ENCODE data around the gene TBC1D10B.
"Not testable (repeated sequence)": the region's sequence is repeated elsewhere in the genome, so short reads cannot be mapped to it uniquely, and the experiment has no call there.

Gene TBC1D10B

GRCh38 chr16:30352488-30353401 lies 17.5 kb downstream of the TBC1D10B start:
- H3K4me3 ChIP-seq (ENCODE audit: low read length): no peak overlapping the region
- no peak for DNase-seq (ENCODE audit: low read depth, low spot score)
- peaks cover 25% of the 10 kb centered on the region for H3K36me3 ChIP-seq (ENCODE audit: control insufficient read depth, insufficient read depth, low read length)
- no peaks in the 10 kb centered on the region for H3K9me3 ChIP-seq (ENCODE audit: control insufficient read depth, insufficient read depth, low read length)
- no CpG with 5 or more reads among the region's 14 CpGs for WGBS (ENCODE audit: insufficient coverage, insufficient read length)
- H3K4me1 ChIP-seq (ENCODE audit: control insufficient read depth, insufficient read depth, low read length): no peaks in the 10 kb centered on the region
- H3K27ac ChIP-seq (ENCODE audit: low read length): no peak overlapping the region
- no peaks in the 10 kb centered on the region for H3K27me3 ChIP-seq (ENCODE audit: control insufficient read depth, insufficient read depth, low read length)

GRCh38 chr16:30351586-30352419 lies 18.5 kb downstream of the TBC1D10B start:
- H3K27ac ChIP-seq (ENCODE audit: low read length): no peak overlapping the region
- WGBS (ENCODE audit: insufficient coverage, insufficient read length): no CpG with 5 or more reads among the region's 11 CpGs

DNA sequence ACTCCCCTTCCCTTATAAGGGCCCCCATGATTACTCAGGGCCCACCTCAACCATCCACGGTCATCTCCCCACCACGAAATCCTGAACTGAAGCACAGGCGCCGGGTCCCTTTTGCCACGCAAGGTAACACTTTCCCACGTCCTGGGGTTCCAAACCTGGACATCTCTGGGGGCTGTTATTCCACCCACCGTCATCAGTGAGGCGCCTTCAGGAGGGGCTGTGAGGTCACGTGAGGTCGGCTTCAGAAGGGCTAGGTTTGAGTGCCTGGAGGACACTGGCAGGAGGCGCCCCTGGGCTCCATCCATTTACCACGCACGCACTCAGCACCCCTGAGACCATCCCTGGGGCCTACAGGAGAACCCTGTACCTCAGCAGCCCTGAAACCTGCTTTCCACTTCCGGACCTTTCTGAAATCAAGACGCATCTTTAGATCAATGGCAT lies 19.3 kb downstream of the TBC1D10B start:
- DNase-seq (ENCODE audit: low read depth, low spot score): no peak
- H3K4me1 ChIP-seq (ENCODE audit: control insufficient read depth, insufficient read depth, low read length): no peaks in the 10 kb centered on the region
- no peak overlapping the region for H3K27ac ChIP-seq (ENCODE audit: low read length)
- no peak overlapping the region for H3K4me3 ChIP-seq (ENCODE audit: low read length)
- no peaks in the 10 kb centered on the region for H3K27me3 ChIP-seq (ENCODE audit: control insufficient read depth, insufficient read depth, low read length)
- no CpG with 5 or more reads among the region's 15 CpGs for WGBS (ENCODE audit: insufficient coverage, insufficient read length)
- H3K9me3 ChIP-seq (ENCODE audit: control insufficient read depth, insufficient read depth, low read length): no peaks in the 10 kb centered on the region
- peaks cover 22% of the 10 kb centered on the region for H3K36me3 ChIP-seq (ENCODE audit: control insufficient read depth, insufficient read depth, low read length)

More at GRCh38 chr16:30351586-30352419, 18.5 kb downstream of the TBC1D10B start:
- no peaks in the 10 kb centered on the region for H3K4me1 ChIP-seq (ENCODE audit: control insufficient read depth, insufficient read depth, low read length)
- peaks cover 22% of the 10 kb centered on the region for H3K36me3 ChIP-seq (ENCODE audit: control insufficient read depth, insufficient read depth, low read length)
- no peak overlapping the region for H3K4me3 ChIP-seq (ENCODE audit: low read length)
- H3K27me3 ChIP-seq (ENCODE audit: control insufficient read depth, insufficient read depth, low read length): no peaks in the 10 kb centered on the region
- no peak for DNase-seq (ENCODE audit: low read depth, low spot score)
- no peaks in the 10 kb centered on the region for H3K9me3 ChIP-seq (ENCODE audit: control insufficient read depth, insufficient read depth, low read length)

GRCh38 chr16:30350134-30350871 lies 20.0 kb downstream of the TBC1D10B start:
- Histone ChIP-seq H3K9me3 (ENCODE audit: control insufficient read depth, insufficient read depth, low read length) (no peaks in the 10 kb centered on the region), H3K27me3 (ENCODE audit: control insufficient read depth, insufficient read depth, low read length) (no peaks in the 10 kb centered on the region), H3K27ac (ENCODE audit: low read length) (no peak overlapping the region), H3K4me1 (ENCODE audit: control insufficient read depth, insufficient read depth, low read length) (no peaks in the 10 kb centered on the region), H3K36me3 (ENCODE audit: control insufficient read depth, insufficient read depth, low read length) (peaks cover 22% of the 10 kb centered on the region), H3K4me3 (ENCODE audit: low read length) (no peak overlapping the region)
- DNase-seq (ENCODE audit: low read depth, low spot score): no peak
- WGBS (ENCODE audit: insufficient coverage, insufficient read length): no CpG with 5 or more reads among the region's 3 CpGs

- no peak overlapping the region for H3K4me3 ChIP-seq (ENCODE audit: low read length)
- H3K27me3 ChIP-seq (ENCODE audit: control insufficient read depth, insufficient read depth, low read length): no peaks in the 10 kb centered on the region
- no CpG with 5 or more reads among the region's 3 CpGs for WGBS (ENCODE audit: insufficient coverage, insufficient read length)
- no peak overlapping the region for H3K27ac ChIP-seq (ENCODE audit: low read length)
- no peaks in the 10 kb centered on the region for H3K9me3 ChIP-seq (ENCODE audit: control insufficient read depth, insufficient read depth, low read length)
- peaks cover 22% of the 10 kb centered on the region for H3K36me3 ChIP-seq (ENCODE audit: control insufficient read depth, insufficient read depth, low read length)
- DNase-seq (ENCODE audit: low read depth, low spot score): no peak
- no peaks in the 10 kb centered on the region for H3K4me1 ChIP-seq (ENCODE audit: control insufficient read depth, insufficient read depth, low read length)
Measured at GRCh38 chr16:30349675-30350074, 20.6 kb downstream of the TBC1D10B start.

DNA sequence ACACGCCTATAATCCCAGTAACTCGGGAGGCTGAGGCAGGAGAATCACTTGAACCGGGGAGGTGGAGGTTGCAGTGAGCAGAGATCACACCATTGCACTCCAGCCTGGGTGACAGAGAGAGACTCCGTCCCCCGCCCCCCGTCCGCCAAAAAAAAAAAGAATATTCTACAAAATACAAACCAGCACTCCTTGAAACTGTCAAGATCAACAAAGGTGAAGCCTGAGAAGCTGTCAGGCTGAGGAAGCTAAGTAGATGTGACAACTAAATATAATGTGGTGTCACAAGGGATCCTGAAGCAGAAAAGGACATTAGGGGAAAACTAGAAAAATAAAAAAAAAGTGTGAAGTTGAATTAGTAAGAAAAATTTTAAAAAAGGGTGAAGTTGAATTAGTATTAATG lies 21.4 kb downstream of the TBC1D10B start:
- Histone ChIP-seq H3K27me3 (ENCODE audit: control insufficient read depth, insufficient read depth, low read length) (no peaks in the 10 kb centered on the region), H3K4me3 (ENCODE audit: low read length) (no peak overlapping the region), H3K27ac (ENCODE audit: low read length) (no peak overlapping the region), H3K9me3 (ENCODE audit: control insufficient read depth, insufficient read depth, low read length) (no peaks in the 10 kb centered on the region), H3K4me1 (ENCODE audit: control insufficient read depth, insufficient read depth, low read length) (no peaks in the 10 kb centered on the region), H3K36me3 (ENCODE audit: control insufficient read depth, insufficient read depth, low read length) (peaks cover 22% of the 10 kb centered on the region)
- DNase-seq (ENCODE audit: low read depth, low spot score): no peak
- no CpG with 5 or more reads among the region's 7 CpGs for WGBS (ENCODE audit: insufficient coverage, insufficient read length)

DNA sequence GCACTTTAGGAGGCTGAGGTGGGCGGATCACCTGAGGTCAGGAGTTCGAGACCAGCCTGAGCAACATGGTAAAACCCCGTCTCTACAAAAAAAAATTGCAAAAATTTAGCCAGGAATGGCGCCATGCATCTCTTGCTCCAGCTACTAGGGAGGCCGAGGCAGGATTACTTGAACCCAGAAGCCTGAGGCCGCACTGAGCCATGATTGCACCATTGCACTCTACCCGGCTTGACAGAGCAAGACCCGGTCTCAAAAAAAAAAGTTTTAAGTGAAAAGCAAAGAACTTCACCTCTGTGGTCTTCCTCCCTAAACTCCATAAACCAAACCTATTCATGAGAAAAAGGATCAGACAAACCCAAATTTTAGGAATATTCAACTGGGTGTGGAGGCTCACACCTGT lies 22.2 kb downstream of the TBC1D10B start:
- no peak overlapping the region for H3K4me3 ChIP-seq (ENCODE audit: low read length)
- no peaks in the 10 kb centered on the region for H3K9me3 ChIP-seq (ENCODE audit: control insufficient read depth, insufficient read depth, low read length)
- H3K4me1 ChIP-seq (ENCODE audit: control insufficient read depth, insufficient read depth, low read length): no peaks in the 10 kb centered on the region
- WGBS (ENCODE audit: insufficient coverage, insufficient read length): no CpG with 5 or more reads among the region's 8 CpGs
- H3K36me3 ChIP-seq (ENCODE audit: control insufficient read depth, insufficient read depth, low read length): peaks cover 16% of the 10 kb centered on the region
- H3K27ac ChIP-seq (ENCODE audit: low read length): no peak overlapping the region
- H3K27me3 ChIP-seq (ENCODE audit: control insufficient read depth, insufficient read depth, low read length): no peaks in the 10 kb centered on the region
- no peak for DNase-seq (ENCODE audit: low read depth, low spot score)

- H3K36me3 ChIP-seq (ENCODE audit: control insufficient read depth, insufficient read depth, low read length): peaks cover 6% of the 10 kb centered on the region; the same call in 1 of the 2 replicates
- WGBS (ENCODE audit: insufficient coverage, insufficient read length): no CpG with 5 or more reads among the region's 3 CpGs
- H3K27me3 ChIP-seq (ENCODE audit: control insufficient read depth, insufficient read depth, low read length): no peaks in the 10 kb centered on the region
- no peak overlapping the region for H3K27ac ChIP-seq (ENCODE audit: low read length)
- no peak for DNase-seq (ENCODE audit: low read depth, low spot score)
- no peaks in the 10 kb centered on the region for H3K4me1 ChIP-seq (ENCODE audit: control insufficient read depth, insufficient read depth, low read length)
- no peaks in the 10 kb centered on the region for H3K9me3 ChIP-seq (ENCODE audit: control insufficient read depth, insufficient read depth, low read length)
- H3K4me3 ChIP-seq (ENCODE audit: low read length): no peak overlapping the region
Measured at GRCh38 chr16:30346286-30346685, 24.0 kb downstream of the TBC1D10B start.

DNA sequence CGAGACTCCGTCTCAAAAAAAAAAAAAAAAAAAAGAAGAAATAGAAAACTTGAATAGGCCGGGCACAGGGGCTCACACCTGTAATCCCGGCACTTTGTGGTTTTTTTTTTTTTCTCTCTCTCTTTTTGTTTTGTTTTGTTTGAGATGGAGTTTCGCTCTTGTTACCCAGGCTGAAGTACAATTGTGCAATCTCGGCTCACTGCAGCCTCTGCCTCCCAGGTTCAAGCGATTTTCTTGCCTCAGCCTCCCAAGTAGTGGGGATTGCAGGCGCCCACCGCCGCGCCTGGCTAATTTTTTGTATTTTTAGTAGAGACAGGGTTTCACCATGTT lies 26.8 kb downstream of the TBC1D10B start:
- H3K4me3 ChIP-seq (ENCODE audit: low read length); H3K27me3 ChIP-seq (ENCODE audit: control insufficient read depth, insufficient read depth, low read length); H3K4me1 ChIP-seq (ENCODE audit: control insufficient read depth, insufficient read depth, low read length); H3K9me3 ChIP-seq (ENCODE audit: control insufficient read depth, insufficient read depth, low read length); DNase-seq (ENCODE audit: low read depth, low spot score); H3K27ac ChIP-seq (ENCODE audit: low read length); H3K36me3 ChIP-seq (ENCODE audit: control insufficient read depth, insufficient read depth, low read length): not testable (repeated sequence)
- WGBS (ENCODE audit: insufficient coverage, insufficient read length): no CpG with 5 or more reads among the region's 11 CpGs
